NCI-H2227 treated with DMSO at 0.1 percent for 48 hours (cell line): ENCODE data around the gene ANKRD31.

Experiments
- DNase-seq: peaks from one replicate; lab custom pipeline; 2025; lab: John Stamatoyannopoulos, UW

Gene ANKRD31

GRCh38 chr5:75057561-75057960 lies 179.1 kb downstream of the ANKRD31 start:
- no peak for DNase-seq

GRCh38 chr5:75055727-75056144 lies 180.9 kb downstream of the ANKRD31 start:
- no peak for DNase-seq

- DNase-seq = no peak
Measured at GRCh38 chr5:75054134-75054930, 182.3 kb downstream of the ANKRD31 start.

GRCh38 chr5:75053304-75054133 lies 183.2 kb downstream of the ANKRD31 start:
- no peak for DNase-seq

DNA sequence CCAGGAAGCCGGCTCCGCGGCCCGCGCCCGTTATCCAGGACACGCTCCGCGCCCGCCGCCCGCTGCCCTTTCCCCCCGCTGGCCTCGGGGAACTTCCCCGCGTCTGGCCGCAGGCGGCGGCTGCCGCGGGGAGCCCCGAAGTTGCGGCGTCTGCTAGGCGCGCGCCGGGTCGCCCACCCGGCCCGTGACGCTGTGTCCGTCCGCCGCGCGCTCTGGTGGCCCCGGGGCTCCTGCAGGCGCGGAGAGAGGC lies 183.7 kb downstream of the ANKRD31 start:
- DNase-seq = no peak

GRCh38 chr5:75052192-75053053 lies 184.3 kb downstream of the ANKRD31 start, which contains the start of gene GCNT4:
Gene GCNT4, minus strand, starts transcription at chr5:75052558. Its CDS starts 22,521 bp downstream, at chr5:75030037.
- DNase-seq = no peak

DNA sequence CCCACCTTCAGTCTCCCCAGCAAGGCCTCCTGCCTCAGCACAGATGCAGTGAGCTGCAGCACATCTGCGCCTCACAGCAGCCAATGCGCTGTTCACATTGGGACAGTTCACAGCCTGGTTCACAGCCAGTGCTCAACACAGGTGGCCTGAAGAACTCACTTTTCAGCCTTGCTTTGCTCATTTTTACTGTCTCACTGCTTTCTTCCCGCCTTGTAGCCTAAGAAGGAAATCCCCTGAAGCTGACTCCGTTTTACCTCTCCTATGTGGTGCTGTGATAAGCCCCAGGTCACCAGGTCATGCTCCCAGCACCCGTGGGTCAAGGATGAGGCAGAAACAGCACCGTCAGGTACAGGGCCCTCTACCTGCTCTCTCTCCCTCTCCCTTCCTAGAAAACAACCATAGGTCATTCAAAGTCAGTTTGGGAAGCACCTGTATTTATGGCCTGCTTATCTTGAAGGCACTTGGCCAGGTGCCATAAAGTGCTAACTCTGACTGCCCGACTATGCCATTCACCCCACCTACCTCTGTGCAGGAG lies 185.4 kb downstream of the ANKRD31 start:
- DNase-seq = no peak

- DNase-seq = no peak
Measured at GRCh38 chr5:75050415-75050814, 186.3 kb downstream of the ANKRD31 start.

GRCh38 chr5:75049456-75050351 lies 187.0 kb downstream of the ANKRD31 start:
- no peak for DNase-seq

GRCh38 chr5:75048457-75048953 lies 188.2 kb downstream of the ANKRD31 start:
- no peak for DNase-seq

- no peak for DNase-seq
Measured at GRCh38 chr5:75047356-75047755, 189.3 kb downstream of the ANKRD31 start.

DNA sequence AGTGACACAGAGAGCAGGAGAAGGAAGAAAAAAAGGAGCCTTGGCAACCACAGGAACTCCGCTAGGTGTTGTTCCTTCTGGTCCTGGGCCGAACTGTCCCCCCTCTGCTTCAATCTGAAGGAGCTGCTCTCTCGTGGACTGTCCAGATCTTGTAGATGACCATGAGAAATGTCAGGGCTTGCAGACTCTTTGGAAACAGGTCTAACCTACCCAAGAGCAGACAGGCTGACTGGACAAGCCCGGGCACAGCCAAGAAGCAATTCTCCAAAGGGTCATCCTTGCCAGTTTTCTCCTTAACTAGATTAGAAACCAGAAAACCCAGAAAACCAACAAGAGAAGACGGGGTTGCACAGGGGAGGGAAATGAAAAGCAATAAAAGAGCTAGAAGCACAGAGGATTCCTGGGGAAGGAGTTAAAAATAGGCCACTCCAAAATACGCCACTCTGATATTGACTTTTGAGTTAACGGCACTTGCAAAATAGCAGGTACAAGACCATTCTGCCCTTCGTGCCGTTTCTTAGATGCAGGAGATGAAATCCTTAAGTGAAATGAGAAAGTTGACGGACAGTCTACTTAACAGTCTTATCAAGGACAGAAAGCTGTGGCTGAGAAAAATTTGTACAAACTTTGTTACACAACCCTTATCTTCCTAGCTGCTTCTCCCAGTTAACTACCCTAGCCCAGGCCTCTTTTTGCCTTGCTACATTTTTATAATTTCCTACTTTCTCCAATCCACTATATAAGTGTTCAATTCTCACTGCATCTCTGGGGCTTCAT lies 190.1 kb downstream of the ANKRD31 start:
- no peak for DNase-seq

GRCh38 chr5:75045071-75045470 lies 191.6 kb downstream of the ANKRD31 start:
- no peak for DNase-seq

- no peak for DNase-seq
Measured at GRCh38 chr5:75044406-75044805, 192.3 kb downstream of the ANKRD31 start.

DNA sequence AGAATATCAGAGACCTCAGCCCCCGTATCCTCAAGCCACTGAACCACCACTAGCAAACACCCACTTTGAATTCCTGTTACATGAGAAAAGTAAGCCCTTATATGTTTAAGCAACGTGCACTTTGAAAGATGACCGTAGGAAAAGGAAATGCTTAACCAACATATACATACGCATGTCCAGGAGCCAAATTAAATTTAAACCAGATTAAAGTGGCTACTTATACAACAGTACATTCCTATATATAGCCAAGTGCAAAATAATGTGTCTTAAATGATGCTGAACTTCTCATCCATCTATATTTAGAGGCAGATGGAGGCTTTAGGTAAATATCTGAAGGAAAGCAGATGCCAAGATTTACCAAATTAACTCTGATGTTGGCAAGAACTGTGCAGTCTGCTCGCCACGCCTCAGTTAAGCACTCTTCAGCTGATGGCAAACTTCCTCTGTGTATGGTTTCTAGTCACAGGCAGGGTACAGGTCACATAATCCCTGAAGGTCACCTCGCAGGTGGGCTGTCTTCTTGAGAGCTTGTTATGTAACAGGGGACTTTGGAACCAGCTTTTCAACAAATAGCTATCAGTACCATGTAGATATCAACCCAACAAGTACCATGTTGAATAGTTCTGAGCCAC lies 192.9 kb downstream of the ANKRD31 start:
- DNase-seq = no peak

DNA sequence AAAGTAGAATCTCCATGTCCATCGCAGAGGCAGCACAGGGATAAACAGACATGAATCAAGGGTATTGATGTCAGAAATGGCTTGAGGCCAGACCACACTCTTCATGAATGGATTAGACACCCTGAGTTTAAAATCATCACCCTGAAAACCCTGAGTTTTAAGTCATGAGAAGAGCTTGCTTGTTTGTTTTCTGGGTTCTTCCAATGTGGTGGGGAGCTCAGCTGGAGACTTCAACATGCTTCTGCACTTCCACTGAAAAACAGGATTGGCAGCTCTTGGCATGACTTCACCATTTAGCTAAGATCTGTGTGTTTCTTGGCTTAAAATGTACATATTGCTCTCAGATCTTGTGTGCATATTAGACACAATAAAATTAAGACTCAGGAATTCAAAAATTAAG lies 194.2 kb downstream of the ANKRD31 start:
- no peak for DNase-seq

- no peak for DNase-seq
Measured at GRCh38 chr5:75040973-75041372, 195.7 kb downstream of the ANKRD31 start.

DNA sequence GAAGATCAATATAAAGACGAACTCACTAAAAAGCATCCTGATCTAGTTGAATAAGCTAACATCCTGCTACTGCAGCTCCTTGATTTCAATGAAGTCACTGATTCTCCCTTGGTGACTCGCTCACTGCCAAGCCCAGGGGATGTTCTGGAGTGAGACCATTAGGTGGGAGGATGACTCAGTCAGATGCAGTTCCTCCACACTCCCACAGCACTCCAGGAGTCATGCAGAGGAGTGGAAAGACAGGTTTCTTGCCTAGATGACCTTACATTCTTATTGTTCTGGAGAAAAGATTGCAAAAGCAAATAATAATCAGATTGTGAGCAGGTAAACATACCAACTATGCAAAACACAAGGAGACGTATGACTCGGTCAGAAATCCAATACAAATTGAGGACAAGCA lies 199.6 kb downstream of the ANKRD31 start:
- no peak for DNase-seq

- no peak for DNase-seq
Measured at GRCh38 chr5:75034137-75034739, 202.4 kb downstream of the ANKRD31 start.
